H9 (cell line): ENCODE data around the gene AGO3. TPM values are rescaled to one million over a fixed set of nuclear protein-coding genes. Genes with fewer than 3 reads are reported as not detected.

Experiments used
- DNase-seq: peaks from one replicate; pipeline ENCODE4 v3.0.0-alpha.2; 2017
- H2AFZ ChIP-seq: one replicate; pipeline ENCODE4 v1.6.1; 2013; ENCODE audit warnings: mild to moderate bottlenecking, low read length, control low read depth, moderate library complexity
- H2AK5ac ChIP-seq: 2 replicates; pipeline ENCODE4 v1.6.1; 2013; ENCODE audit warnings: low read length, control low read depth, mixed read lengths; ENCODE audit not compliant: insufficient read length
- H2BK120ac ChIP-seq: one replicate; pipeline ENCODE4 v1.6.1; 2013; ENCODE audit warnings: low read depth, mild to moderate bottlenecking, low read length, control low read depth, inconsistent platforms; ENCODE audit not compliant: poor library complexity, severe bottlenecking
- H2BK12ac ChIP-seq: 2 replicates; pipeline ENCODE4 v1.6.1; 2013; ENCODE audit warnings: low read length, control low read depth, mixed read lengths, low read depth; ENCODE audit not compliant: insufficient read length
- H2BK15ac ChIP-seq: 2 replicates; pipeline ENCODE4 v1.6.1; 2013; ENCODE audit warnings: low read depth, low read length, control low read depth
- H2BK20ac ChIP-seq: one replicate; pipeline ENCODE4 v1.6.1; 2013; ENCODE audit warnings: low read depth, mild to moderate bottlenecking, low read length, control low read depth, inconsistent platforms; ENCODE audit not compliant: poor library complexity, severe bottlenecking
- H2BK5ac ChIP-seq: 2 replicates; pipeline ENCODE4 v1.6.1; 2013; ENCODE audit warnings: low read length, control low read depth, mixed read lengths; ENCODE audit not compliant: insufficient read length
- H3K14ac ChIP-seq: 2 replicates; pipeline ENCODE4 v1.6.1; 2013; ENCODE audit warnings: low read length, control low read depth; ENCODE audit not compliant: insufficient read depth
- H3K18ac ChIP-seq: 2 replicates; pipeline ENCODE4 v1.6.1; 2013; ENCODE audit warnings: low read depth, mild to moderate bottlenecking, mixed read lengths, low read length, control low read depth; ENCODE audit not compliant: insufficient read length
- H3K23ac ChIP-seq: 2 replicates; pipeline ENCODE4 v1.6.1; 2013; ENCODE audit warnings: low read length, control low read depth, mixed read lengths, low read depth; ENCODE audit not compliant: insufficient read length
- H3K23me2 ChIP-seq: 2 replicates; pipeline ENCODE4 v1.6.1; 2013; ENCODE audit warnings: low read depth, mild to moderate bottlenecking, mixed read lengths, low read length, control low read depth; ENCODE audit not compliant: insufficient read length, poor library complexity, severe bottlenecking
- H3K27ac ChIP-seq: 2 replicates; pipeline ENCODE4 v1.5.1; 2013; ENCODE audit warnings: low read length, control low read depth, mixed read lengths, low read depth; ENCODE audit not compliant: insufficient read length
- H3K27me3 ChIP-seq: 2 replicates; pipeline ENCODE4 v1.6.1; 2013; ENCODE audit warnings: low read length, control low read depth, inconsistent platforms; ENCODE audit not compliant: insufficient read depth
- H3K4ac ChIP-seq: 2 replicates; pipeline ENCODE4 v1.6.1; 2013; ENCODE audit warnings: low read depth, mild to moderate bottlenecking, control low read depth, inconsistent platforms, low read length, moderate library complexity
- H3K4me1 ChIP-seq: 2 replicates; pipeline ENCODE4 v1.6.1; 2013; ENCODE audit warnings: low read length, control low read depth, inconsistent platforms; ENCODE audit not compliant: insufficient read depth
- H3K4me2 ChIP-seq: 2 replicates; pipeline ENCODE4 v1.6.1; 2013; ENCODE audit warnings: low read length, control low read depth, mixed read lengths; ENCODE audit not compliant: insufficient read length, insufficient read depth
- H3K56ac ChIP-seq: 2 replicates; pipeline ENCODE4 v1.6.1; 2013; ENCODE audit warnings: low read depth, mild to moderate bottlenecking, mixed read lengths, low read length, control low read depth; ENCODE audit not compliant: insufficient read length
- H3K79me1 ChIP-seq: 2 replicates; pipeline ENCODE4 v1.6.1; 2013; ENCODE audit warnings: low read depth, mild to moderate bottlenecking, moderate library complexity, low read length, control low read depth, inconsistent platforms; ENCODE audit not compliant: insufficient read depth, poor library complexity, severe bottlenecking
- H3K79me2 ChIP-seq: 2 replicates; pipeline ENCODE4 v1.6.1; 2013; ENCODE audit warnings: low read length, control low read depth, inconsistent platforms; ENCODE audit not compliant: insufficient read depth
- H3K9ac ChIP-seq: 2 replicates; pipeline ENCODE4 v1.6.1; 2013; ENCODE audit warnings: low read length, control low read depth, mixed read lengths; ENCODE audit not compliant: insufficient read length; ENCODE audit errors: extremely low read depth
- H3K9me3 ChIP-seq: one replicate; pipeline ENCODE4 v1.6.1; 2013; ENCODE audit warnings: low read depth, low read length, inconsistent platforms; ENCODE audit not compliant: control insufficient read depth
- H3T11ph ChIP-seq: one replicate; pipeline ENCODE4 v1.6.1; 2013; ENCODE audit warnings: mild to moderate bottlenecking, low read length, control low read depth, inconsistent platforms
- H4K20me1 ChIP-seq: one replicate; pipeline ENCODE4 v1.6.1; 2013; ENCODE audit not compliant: control insufficient read depth, insufficient read length, insufficient read depth
- H4K5ac ChIP-seq: 2 replicates; pipeline ENCODE4 v1.6.1; 2013; ENCODE audit warnings: low read depth, mild to moderate bottlenecking, mixed read lengths, low read length, control low read depth; ENCODE audit not compliant: insufficient read length
- H4K8ac ChIP-seq: replicated peaks from 2 replicates; pipeline ENCODE4 v1.6.1; 2013; ENCODE audit warnings: low read length, control low read depth, mixed read lengths, low read depth; ENCODE audit not compliant: insufficient read length
- H4K91ac ChIP-seq: 2 replicates; pipeline ENCODE4 v1.6.1; 2013; ENCODE audit warnings: low read depth, mild to moderate bottlenecking, moderate library complexity, mixed read lengths, low read length, control low read depth; ENCODE audit not compliant: insufficient read length
- H3K27ac Mint-ChIP-seq, 3 experiments: 2 replicates in 2 of 3; 3 replicates in 1 of 3; pipeline ENCODE4 v1.8.0; 2020 to 2021; ENCODE audit warnings: mixed read lengths in 3 of 3, mild to moderate bottlenecking in 1 of 3, moderate library complexity in 1 of 3
- H3K27me3 Mint-ChIP-seq: 2 replicates; pipeline ENCODE4 v1.8.0; 2021; ENCODE audit warnings: low read depth, mild to moderate bottlenecking, moderate library complexity, mixed read lengths
- H3K36me3 Mint-ChIP-seq, 3 experiments: 2 replicates in 2 of 3; 3 replicates in 1 of 3; pipeline ENCODE4 v1.8.0; 2020 to 2021; ENCODE audit warnings: low read depth in 3 of 3, mixed read lengths in 3 of 3; ENCODE audit not compliant: insufficient read depth in 1 of 3
- H3K4me1 Mint-ChIP-seq, 2 experiments: 2 replicates each; pipeline ENCODE4 v1.8.0; 2020; ENCODE audit warnings: mixed read lengths in 2 of 2
- H3K4me3 Mint-ChIP-seq, 2 experiments: 2 replicates in 1 of 2; 3 replicates in 1 of 2; pipeline ENCODE4 v1.8.0; 2020 to 2021; ENCODE audit warnings: mild to moderate bottlenecking in 2 of 2, mixed read lengths in 2 of 2, moderate library complexity in 1 of 2
- H3K9me3 Mint-ChIP-seq, 2 experiments: 2 replicates in 1 of 2; 3 replicates in 1 of 2; pipeline ENCODE4 v1.8.0; 2020; ENCODE audit warnings: mild to moderate bottlenecking in 2 of 2, mixed read lengths in 2 of 2, moderate library complexity in 1 of 2
- WGBS: extraction: QIAGEN DNeasy Blood & Tissue Kit; methylation state at CpG from one replicate; pipeline ENCODE4 v1.1.7; 2013; ENCODE audit warnings: missing lambda C conversion rate, low lambda C conversion rate, mixed read lengths; ENCODE audit not compliant: insufficient read length; ENCODE audit errors: extremely low coverage; 5-methylcytosine and 5-hydroxymethylcytosine counted together
- total RNA-seq: library from RNA; stranded (reverse); gene quantifications from 2 replicates; pipeline ENCODE4 v1.2.1, GENCODE V29; 2021
- TF ChIP-seq, protein P1 (sequence below): fragments of 200-600 bp; sonication (generic); conservative IDR thresholded peaks from 3 replicates; pipeline ENCODE4 v1.8.0; 2021; ENCODE audit warnings: antibody characterized with exemption, mild to moderate bottlenecking

Gene AGO3
- total RNA-seq, 1 experiment from 2014 or later: 27.0 TPM

- no peak overlapping the region for H2BK5ac ChIP-seq
- H3K18ac ChIP-seq: no peak overlapping the region
- H3T11ph ChIP-seq: no peak overlapping the region
- Mint-ChIP-seq H3K27ac (peak overlapping the region; percentile 97), H3K36me3 (peaks cover 12 to 26% (median 25%) of the 10 kb centered on the region in 3 experiments; a peak in 6 of 7 replicates), H3K9me3 (no peaks in the 10 kb centered on the region), H3K27me3 (no peaks in the 10 kb centered on the region), H3K4me1 (peaks cover 45 to 47% of the 10 kb centered on the region in 2 experiments), H3K4me3 (peak overlapping the region; percentile 69 to 82)
- TF ChIP-seq, protein P1, sequence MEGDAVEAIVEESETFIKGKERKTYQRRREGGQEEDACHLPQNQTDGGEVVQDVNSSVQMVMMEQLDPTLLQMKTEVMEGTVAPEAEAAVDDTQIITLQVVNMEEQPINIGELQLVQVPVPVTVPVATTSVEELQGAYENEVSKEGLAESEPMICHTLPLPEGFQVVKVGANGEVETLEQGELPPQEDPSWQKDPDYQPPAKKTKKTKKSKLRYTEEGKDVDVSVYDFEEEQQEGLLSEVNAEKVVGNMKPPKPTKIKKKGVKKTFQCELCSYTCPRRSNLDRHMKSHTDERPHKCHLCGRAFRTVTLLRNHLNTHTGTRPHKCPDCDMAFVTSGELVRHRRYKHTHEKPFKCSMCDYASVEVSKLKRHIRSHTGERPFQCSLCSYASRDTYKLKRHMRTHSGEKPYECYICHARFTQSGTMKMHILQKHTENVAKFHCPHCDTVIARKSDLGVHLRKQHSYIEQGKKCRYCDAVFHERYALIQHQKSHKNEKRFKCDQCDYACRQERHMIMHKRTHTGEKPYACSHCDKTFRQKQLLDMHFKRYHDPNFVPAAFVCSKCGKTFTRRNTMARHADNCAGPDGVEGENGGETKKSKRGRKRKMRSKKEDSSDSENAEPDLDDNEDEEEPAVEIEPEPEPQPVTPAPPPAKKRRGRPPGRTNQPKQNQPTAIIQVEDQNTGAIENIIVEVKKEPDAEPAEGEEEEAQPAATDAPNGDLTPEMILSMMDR: no peak
- peaks cover 16% of the 10 kb centered on the region for H3K4me1 ChIP-seq
- peak; percentile 97 for DNase-seq
- H3K14ac ChIP-seq: no peak overlapping the region
- H2BK120ac ChIP-seq: no peak overlapping the region
- no peak overlapping the region for H2AK5ac ChIP-seq
- no CpG with 5 or more reads among the region's 4 CpGs for WGBS
- H2AFZ ChIP-seq: no peak overlapping the region
- no peak overlapping the region for H3K9ac ChIP-seq
- H3K27ac ChIP-seq: peak overlapping the region; percentile 34
- H2BK20ac ChIP-seq: no peak overlapping the region
- H3K79me2 ChIP-seq: peaks cover 24% of the 10 kb centered on the region; the same call in 1 of the 2 replicates
- H2BK15ac ChIP-seq: no peak overlapping the region
- peaks cover 13% of the 10 kb centered on the region for H3K23me2 ChIP-seq
- H4K8ac ChIP-seq: no peak overlapping the region
- H3K79me1 ChIP-seq: peaks cover 7% of the 10 kb centered on the region
- peak overlapping the region; percentile 86 for H3K4me2 ChIP-seq
- no peaks in the 10 kb centered on the region for H3K27me3 ChIP-seq
- H4K20me1 ChIP-seq: peaks cover 4% of the 10 kb centered on the region
- H3K56ac ChIP-seq: no peak overlapping the region
- no peaks in the 10 kb centered on the region for H3K9me3 ChIP-seq
- H3K23ac ChIP-seq: no peak overlapping the region
- H4K91ac ChIP-seq: no peak overlapping the region
- H3K4ac ChIP-seq: no peak overlapping the region
- no peak overlapping the region for H2BK12ac ChIP-seq
- H4K5ac ChIP-seq: no peak overlapping the region
These were observed 44.8 kb upstream of the AGO3 start for GRCh38 chr1:35885961-35886558.
